HepG2 (cell line): Measurements from ENCODE around the gene RNF25. TPM values are rescaled to one million over a fixed set of nuclear protein-coding genes. Genes with fewer than 3 reads are reported as not detected.

ENCODE experiments used
- KMT2B ChIP-seq: IDR thresholded peaks from 2 replicates; pipeline ENCODE4 v1.6.1; 2016; ENCODE audit warnings: missing genetic modification reagents, missing compliant biosample characterization
- PHB2 ChIP-seq: fragments of 450-650 bp; IDR thresholded peaks from 2 replicates; pipeline ENCODE4 v1.6.1; 2018; ENCODE audit not compliant: partially characterized antibody
- PRPF4 ChIP-seq: fragments of 200-400 bp; formaldehyde crosslinking; IDR thresholded peaks from 2 replicates; pipeline ENCODE4 v1.6.1; 2016; ENCODE audit warnings: low read length, low read depth; ENCODE audit not compliant: poor library complexity, severe bottlenecking
- RARG ChIP-seq: sonication (generic); formaldehyde crosslinking; IDR thresholded peaks from 2 replicates; pipeline ENCODE4 v1.4.0; 2020; ENCODE audit warnings: low read depth, mild to moderate bottlenecking, missing genetic modification reagents
- THAP11 ChIP-seq: IDR thresholded peaks from 2 replicates; pipeline ENCODE4 v1.6.1; 2016; ENCODE audit warnings: missing biosample characterization, missing genetic modification reagents
- ZNF20 ChIP-seq: sonication (generic); formaldehyde crosslinking; IDR thresholded peaks from 2 replicates; pipeline ENCODE4 v1.4.0; 2020; ENCODE audit warnings: mild to moderate bottlenecking, moderate library complexity, missing genetic modification reagents
- ZNF549 ChIP-seq: sonication (generic); formaldehyde crosslinking; IDR thresholded peaks from 2 replicates; pipeline ENCODE4 v1.5.0; 2020; ENCODE audit warnings: missing genetic modification reagents
- ZNF567 ChIP-seq: sonication (generic); formaldehyde crosslinking; IDR thresholded peaks from 2 replicates; pipeline ENCODE4 v1.8.1; 2023; ENCODE audit warnings: mild to moderate bottlenecking, missing genetic modification reagents, borderline replicate concordance
- ZNF678 ChIP-seq: sonication (generic); formaldehyde crosslinking; IDR thresholded peaks from 2 replicates; pipeline ENCODE4 v1.4.0; 2020; ENCODE audit warnings: mild to moderate bottlenecking, missing genetic modification reagents
- ZNF75D ChIP-seq: sonication (generic); formaldehyde crosslinking; IDR thresholded peaks from 2 replicates; pipeline ENCODE4 v1.8.1; 2023; ENCODE audit warnings: missing genetic modification reagents, mild to moderate bottlenecking, borderline replicate concordance
- polyA plus RNA-seq, 8 experiments: library from polyadenylated mRNA; depleted of rRNA in 3 of 8; stranded (reverse) in 7 of 8; unstranded in 1 of 8; fragments of >200 nt; fragmentation: Illumina TruSeq in 4 of 8; extraction: Trizol in 4 of 8; gene quantifications; 2 replicates each; pipeline versions ENCODE4 v1.2.1 to v1.2.3, GENCODE V29; 2011 to 2016; ENCODE audit warnings: low read depth in 4 of 8, missing spikeins in 1 of 8, mixed read lengths in 1 of 8; ENCODE audit not compliant: insufficient read depth in 1 of 8
- total RNA-seq, 5 experiments: library from RNA; depleted of rRNA; stranded (reverse); fragments of >200 nt; fragmentation: Illumina TruSeq; extraction: Trizol; gene quantifications; 2 replicates each; pipeline ENCODE4 v1.2.3, GENCODE V29; 2016; ENCODE audit warnings: low read depth in 1 of 5
- TF ChIP-seq, protein P1 (sequence below): sonication (generic); formaldehyde crosslinking; IDR thresholded peaks from 2 replicates; pipeline ENCODE4 v1.4.0; 2020; ENCODE audit warnings: mild to moderate bottlenecking, missing genetic modification reagents
- TF ChIP-seq, protein P2 (sequence below): sonication (generic); formaldehyde crosslinking; IDR thresholded peaks from 2 replicates; pipeline ENCODE4 v1.8.1; 2022; ENCODE audit warnings: mild to moderate bottlenecking, missing genetic modification reagents
- TF ChIP-seq, protein P3 (sequence below): sonication (generic); formaldehyde crosslinking; IDR thresholded peaks from 2 replicates; pipeline ENCODE4 v1.9.0; 2021; ENCODE audit warnings: mild to moderate bottlenecking, missing genetic modification reagents
- TF ChIP-seq, protein P4 (sequence below): sonication (generic); formaldehyde crosslinking; IDR thresholded peaks from 2 replicates; pipeline ENCODE4 v1.8.0; 2022; ENCODE audit warnings: missing genetic modification reagents, mild to moderate bottlenecking, moderate library complexity, borderline replicate concordance
- TF ChIP-seq, protein P5 (sequence below): IDR thresholded peaks from 2 replicates; pipeline ENCODE4 v1.6.1; 2016; ENCODE audit warnings: missing biosample characterization, missing genetic modification reagents, low read depth

The RNF25 gene
- total and polyA plus RNA-seq, 2 of the 13 experiments (the other 11 are each of a cell fraction or from before 2014, with no cell fraction given) = 37.0 to 87.6 TPM

DNA sequence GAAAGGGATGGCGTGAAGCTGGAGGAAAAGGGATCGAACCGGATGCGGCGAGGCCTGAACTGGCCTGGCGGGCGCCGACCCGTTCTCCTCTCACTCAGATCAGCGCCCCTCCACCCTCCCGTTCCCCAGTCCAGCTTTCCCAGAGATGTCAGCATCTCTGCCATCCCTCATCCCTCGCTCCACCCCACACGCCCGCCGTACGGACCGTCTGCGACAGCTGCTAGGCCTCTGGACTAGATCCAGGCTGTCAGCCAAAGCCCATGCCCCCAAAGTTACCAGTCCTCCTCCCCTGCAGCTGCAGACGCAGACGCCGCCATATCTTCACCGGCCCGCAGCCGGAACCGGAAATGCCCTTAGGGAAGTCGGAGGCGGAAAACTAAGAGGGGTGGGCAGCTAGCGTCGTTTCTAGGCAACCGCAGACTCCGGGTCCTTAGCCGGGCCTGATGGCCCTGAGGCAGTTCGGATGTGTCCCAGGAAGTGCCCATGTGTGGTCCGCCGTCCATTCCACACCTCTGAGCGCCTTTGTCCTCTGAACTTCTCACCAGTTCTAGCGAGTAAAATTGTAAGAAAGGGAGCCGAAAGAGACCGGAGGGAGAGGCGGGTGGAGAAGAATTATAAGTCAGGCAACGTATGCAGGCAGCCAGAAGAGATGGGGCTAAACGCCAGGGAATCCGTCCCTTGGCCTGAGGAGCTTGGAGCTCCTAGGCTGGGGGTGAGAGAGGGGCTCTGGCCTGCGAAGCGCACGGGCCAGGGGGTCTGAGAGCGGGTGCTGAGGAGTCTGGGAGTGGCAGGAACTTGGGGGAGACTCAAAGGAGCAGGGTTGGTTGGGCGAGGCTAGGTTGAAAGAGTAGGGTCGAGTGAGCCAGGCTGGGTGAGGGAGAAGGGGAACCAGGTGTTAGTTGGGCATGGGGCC lies at the start of gene RNF25, which contains the start of gene STK36 (continued):
- TF ChIP-seq, protein P1, sequence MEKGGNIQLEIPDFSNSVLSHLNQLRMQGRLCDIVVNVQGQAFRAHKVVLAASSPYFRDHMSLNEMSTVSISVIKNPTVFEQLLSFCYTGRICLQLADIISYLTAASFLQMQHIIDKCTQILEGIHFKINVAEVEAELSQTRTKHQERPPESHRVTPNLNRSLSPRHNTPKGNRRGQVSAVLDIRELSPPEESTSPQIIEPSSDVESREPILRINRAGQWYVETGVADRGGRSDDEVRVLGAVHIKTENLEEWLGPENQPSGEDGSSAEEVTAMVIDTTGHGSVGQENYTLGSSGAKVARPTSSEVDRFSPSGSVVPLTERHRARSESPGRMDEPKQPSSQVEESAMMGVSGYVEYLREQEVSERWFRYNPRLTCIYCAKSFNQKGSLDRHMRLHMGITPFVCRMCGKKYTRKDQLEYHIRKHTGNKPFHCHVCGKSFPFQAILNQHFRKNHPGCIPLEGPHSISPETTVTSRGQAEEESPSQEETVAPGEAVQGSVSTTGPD (CRISPR knock-in tag) = no peak
- TF ChIP-seq, protein P2, sequence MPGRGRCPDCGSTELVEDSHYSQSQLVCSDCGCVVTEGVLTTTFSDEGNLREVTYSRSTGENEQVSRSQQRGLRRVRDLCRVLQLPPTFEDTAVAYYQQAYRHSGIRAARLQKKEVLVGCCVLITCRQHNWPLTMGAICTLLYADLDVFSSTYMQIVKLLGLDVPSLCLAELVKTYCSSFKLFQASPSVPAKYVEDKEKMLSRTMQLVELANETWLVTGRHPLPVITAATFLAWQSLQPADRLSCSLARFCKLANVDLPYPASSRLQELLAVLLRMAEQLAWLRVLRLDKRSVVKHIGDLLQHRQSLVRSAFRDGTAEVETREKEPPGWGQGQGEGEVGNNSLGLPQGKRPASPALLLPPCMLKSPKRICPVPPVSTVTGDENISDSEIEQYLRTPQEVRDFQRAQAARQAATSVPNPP (CRISPR knock-in tag) = peak; percentile 62; the same call in 1 of the 2 replicates
- TF ChIP-seq, protein P3, sequence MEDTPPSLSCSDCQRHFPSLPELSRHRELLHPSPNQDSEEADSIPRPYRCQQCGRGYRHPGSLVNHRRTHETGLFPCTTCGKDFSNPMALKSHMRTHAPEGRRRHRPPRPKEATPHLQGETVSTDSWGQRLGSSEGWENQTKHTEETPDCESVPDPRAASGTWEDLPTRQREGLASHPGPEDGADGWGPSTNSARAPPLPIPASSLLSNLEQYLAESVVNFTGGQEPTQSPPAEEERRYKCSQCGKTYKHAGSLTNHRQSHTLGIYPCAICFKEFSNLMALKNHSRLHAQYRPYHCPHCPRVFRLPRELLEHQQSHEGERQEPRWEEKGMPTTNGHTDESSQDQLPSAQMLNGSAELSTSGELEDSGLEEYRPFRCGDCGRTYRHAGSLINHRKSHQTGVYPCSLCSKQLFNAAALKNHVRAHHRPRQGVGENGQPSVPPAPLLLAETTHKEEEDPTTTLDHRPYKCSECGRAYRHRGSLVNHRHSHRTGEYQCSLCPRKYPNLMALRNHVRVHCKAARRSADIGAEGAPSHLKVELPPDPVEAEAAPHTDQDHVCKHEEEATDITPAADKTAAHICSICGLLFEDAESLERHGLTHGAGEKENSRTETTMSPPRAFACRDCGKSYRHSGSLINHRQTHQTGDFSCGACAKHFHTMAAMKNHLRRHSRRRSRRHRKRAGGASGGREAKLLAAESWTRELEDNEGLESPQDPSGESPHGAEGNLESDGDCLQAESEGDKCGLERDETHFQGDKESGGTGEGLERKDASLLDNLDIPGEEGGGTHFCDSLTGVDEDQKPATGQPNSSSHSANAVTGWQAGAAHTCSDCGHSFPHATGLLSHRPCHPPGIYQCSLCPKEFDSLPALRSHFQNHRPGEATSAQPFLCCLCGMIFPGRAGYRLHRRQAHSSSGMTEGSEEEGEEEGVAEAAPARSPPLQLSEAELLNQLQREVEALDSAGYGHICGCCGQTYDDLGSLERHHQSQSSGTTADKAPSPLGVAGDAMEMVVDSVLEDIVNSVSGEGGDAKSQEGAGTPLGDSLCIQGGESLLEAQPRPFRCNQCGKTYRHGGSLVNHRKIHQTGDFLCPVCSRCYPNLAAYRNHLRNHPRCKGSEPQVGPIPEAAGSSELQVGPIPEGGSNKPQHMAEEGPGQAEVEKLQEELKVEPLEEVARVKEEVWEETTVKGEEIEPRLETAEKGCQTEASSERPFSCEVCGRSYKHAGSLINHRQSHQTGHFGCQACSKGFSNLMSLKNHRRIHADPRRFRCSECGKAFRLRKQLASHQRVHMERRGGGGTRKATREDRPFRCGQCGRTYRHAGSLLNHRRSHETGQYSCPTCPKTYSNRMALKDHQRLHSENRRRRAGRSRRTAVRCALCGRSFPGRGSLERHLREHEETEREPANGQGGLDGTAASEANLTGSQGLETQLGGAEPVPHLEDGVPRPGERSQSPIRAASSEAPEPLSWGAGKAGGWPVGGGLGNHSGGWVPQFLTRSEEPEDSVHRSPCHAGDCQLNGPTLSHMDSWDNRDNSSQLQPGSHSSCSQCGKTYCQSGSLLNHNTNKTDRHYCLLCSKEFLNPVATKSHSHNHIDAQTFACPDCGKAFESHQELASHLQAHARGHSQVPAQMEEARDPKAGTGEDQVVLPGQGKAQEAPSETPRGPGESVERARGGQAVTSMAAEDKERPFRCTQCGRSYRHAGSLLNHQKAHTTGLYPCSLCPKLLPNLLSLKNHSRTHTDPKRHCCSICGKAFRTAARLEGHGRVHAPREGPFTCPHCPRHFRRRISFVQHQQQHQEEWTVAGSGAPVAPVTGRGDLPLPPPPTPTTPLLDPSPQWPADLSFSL (CRISPR knock-in tag) = no peak
- TF ChIP-seq ZNF567 (no peak; the same call in 1 of the 2 replicates), KMT2B (CRISPR knock-in tag) (peak; percentile 84), PHB2 (no peak), ZNF75D (CRISPR knock-in tag) (peak; percentile 88; the same call in 1 of the 2 replicates), ZNF549 (CRISPR knock-in tag) (no peak), THAP11 (CRISPR knock-in tag) (peak; percentile 92), RARG (CRISPR knock-in tag) (no peak), ZNF20 (CRISPR knock-in tag) (no peak), PRPF4 (no peak), ZNF678 (no peak)
- TF ChIP-seq, protein P4, sequence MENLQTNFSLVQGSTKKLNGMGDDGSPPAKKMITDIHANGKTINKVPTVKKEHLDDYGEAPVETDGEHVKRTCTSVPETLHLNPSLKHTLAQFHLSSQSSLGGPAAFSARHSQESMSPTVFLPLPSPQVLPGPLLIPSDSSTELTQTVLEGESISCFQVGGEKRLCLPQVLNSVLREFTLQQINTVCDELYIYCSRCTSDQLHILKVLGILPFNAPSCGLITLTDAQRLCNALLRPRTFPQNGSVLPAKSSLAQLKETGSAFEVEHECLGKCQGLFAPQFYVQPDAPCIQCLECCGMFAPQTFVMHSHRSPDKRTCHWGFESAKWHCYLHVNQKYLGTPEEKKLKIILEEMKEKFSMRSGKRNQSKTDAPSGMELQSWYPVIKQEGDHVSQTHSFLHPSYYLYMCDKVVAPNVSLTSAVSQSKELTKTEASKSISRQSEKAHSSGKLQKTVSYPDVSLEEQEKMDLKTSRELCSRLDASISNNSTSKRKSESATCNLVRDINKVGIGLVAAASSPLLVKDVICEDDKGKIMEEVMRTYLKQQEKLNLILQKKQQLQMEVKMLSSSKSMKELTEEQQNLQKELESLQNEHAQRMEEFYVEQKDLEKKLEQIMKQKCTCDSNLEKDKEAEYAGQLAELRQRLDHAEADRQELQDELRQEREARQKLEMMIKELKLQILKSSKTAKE (CRISPR knock-in tag) = no peak
- TF ChIP-seq, protein P5, sequence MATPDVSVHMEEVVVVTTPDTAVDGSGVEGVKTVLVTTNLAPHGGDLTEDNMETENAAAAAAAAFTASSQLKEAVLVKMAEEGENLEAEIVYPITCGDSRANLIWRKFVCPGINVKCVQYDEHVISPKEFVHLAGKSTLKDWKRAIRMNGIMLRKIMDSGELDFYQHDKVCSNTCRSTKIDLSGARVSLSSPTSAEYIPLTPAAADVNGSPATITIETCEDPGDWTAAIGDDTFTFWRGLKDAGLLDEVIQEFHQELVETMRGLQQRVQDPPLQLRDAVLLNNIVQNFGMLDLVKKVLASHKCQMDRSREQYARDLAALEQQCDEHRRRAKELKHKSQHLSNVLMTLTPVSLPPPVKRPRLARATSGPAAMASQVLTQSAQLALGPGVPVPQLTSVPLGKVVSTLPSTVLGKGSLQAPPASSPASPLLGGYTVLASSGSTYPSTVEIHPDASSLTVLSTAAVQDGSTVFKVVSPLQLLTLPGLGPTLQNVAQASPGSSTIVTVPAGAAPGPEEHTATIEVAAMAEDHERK (CRISPR knock-in tag) = 0 out of 2 replicates have a peak, but pooled peaks have one; percentile 39
